ENCODE results near the gene RNF222.

Gene RNF222

GRCh38 chr17:8397636-8398035 is at the start of gene RNF222:
Gene RNF222, minus strand, starts transcription at chr17:8397827. Its CDS starts 4,366 bp downstream, at chr17:8393461.
- DNase-seq: no peak

GRCh38 chr17:8445536-8445935 is 47.9 kb upstream of the RNF222 start:
- no peak for DNase-seq

- no peak for DNase-seq
These were observed 46.9 kb upstream of the RNF222 start for GRCh38 chr17:8444494-8444893.

GRCh38 chr17:8443756-8444155 is 46.1 kb upstream of the RNF222 start:
- DNase-seq: no peak

- DNase-seq: no peak
These were observed 44.7 kb upstream of the RNF222 start for GRCh38 chr17:8442310-8442709.

GRCh38 chr17:8441690-8442089 is 44.1 kb upstream of the RNF222 start:
- DNase-seq: no peak

- no peak for DNase-seq
These were observed 42.1 kb upstream of the RNF222 start for GRCh38 chr17:8439681-8440080.

GRCh38 chr17:8438441-8438840 is 40.8 kb upstream of the RNF222 start:
- DNase-seq: no peak

GRCh38 chr17:8436844-8437171 is 39.2 kb upstream of the RNF222 start:
- no peak for DNase-seq

GRCh38 chr17:8436169-8436843 is 38.7 kb upstream of the RNF222 start:
- peak; percentile 56 for DNase-seq

GRCh38 chr17:8435245-8436168 is 37.9 kb upstream of the RNF222 start, which contains the start of gene NDEL1:
Gene NDEL1, plus strand, starts transcription at chr17:8435884. Its CDS starts 8,388 bp downstream, at chr17:8444272.
- DNase-seq: peak; percentile 99

GRCh38 chr17:8430966-8431365 is 33.3 kb upstream of the RNF222 start:
- no peak for DNase-seq

- DNase-seq: no peak
These were observed 29.2 kb upstream of the RNF222 start for GRCh38 chr17:8426802-8427201.

GRCh38 chr17:8426094-8426720 is 28.6 kb upstream of the RNF222 start:
- DNase-seq: no peak

GRCh38 chr17:8421571-8421970 is 23.9 kb upstream of the RNF222 start:
- DNase-seq: no peak

- DNase-seq: no peak
These were observed 22.7 kb upstream of the RNF222 start for GRCh38 chr17:8420041-8420934.

GRCh38 chr17:8419305-8419704 is 21.7 kb upstream of the RNF222 start:
- no peak for DNase-seq

- no peak for DNase-seq
These were observed 20.8 kb upstream of the RNF222 start for GRCh38 chr17:8418471-8418870.

GRCh38 chr17:8417806-8418205 is 20.2 kb upstream of the RNF222 start:
- DNase-seq: no peak

- no peak for DNase-seq
These were observed 16.3 kb upstream of the RNF222 start for GRCh38 chr17:8413938-8414337.

GRCh38 chr17:8413328-8413727 is 15.7 kb upstream of the RNF222 start:
- DNase-seq: no peak

- DNase-seq: no peak
These were observed 14.5 kb upstream of the RNF222 start for GRCh38 chr17:8412089-8412488.

- no peak for DNase-seq
These were observed 13.2 kb upstream of the RNF222 start for GRCh38 chr17:8410883-8411238.

All from stimulated activated naive CD4-positive, alpha-beta T cell treated with Interleukin-2 at 50 U/mL for 16 hours (primary cell).